IPS-18a (cell line): ENCODE measurements around the gene SPATA17.
"Not testable (repeated sequence)": the region's sequence is repeated elsewhere in the genome, so short reads cannot be mapped to it uniquely, and the experiment has no call there.

Experiments used
- H3K27ac ChIP-seq: one replicate; pipeline ENCODE4 v1.5.1; 2013; ENCODE audit warnings: low read length
- H3K27me3 ChIP-seq: one replicate; pipeline ENCODE4 v1.6.1; 2013; ENCODE audit warnings: mild to moderate bottlenecking, low read length; ENCODE audit not compliant: control insufficient read depth, insufficient read depth
- H3K36me3 ChIP-seq: one replicate; pipeline ENCODE4 v1.6.1; 2013; ENCODE audit warnings: low read depth, low read length; ENCODE audit not compliant: control insufficient read depth
- H3K4me1 ChIP-seq: one replicate; pipeline ENCODE4 v1.6.1; 2013; ENCODE audit warnings: low read depth, low read length; ENCODE audit not compliant: control insufficient read depth
- H3K4me3 ChIP-seq: one replicate; pipeline ENCODE4 v1.5.1; 2013; ENCODE audit warnings: low read length
- H3K9ac ChIP-seq: one replicate; pipeline ENCODE4 v1.6.1; 2013; ENCODE audit warnings: mild to moderate bottlenecking, low read length, moderate library complexity
- H3K9me3 ChIP-seq: one replicate; pipeline ENCODE4 v1.6.1; 2013; ENCODE audit warnings: low read depth, low read length; ENCODE audit not compliant: control insufficient read depth

Gene SPATA17

DNA sequence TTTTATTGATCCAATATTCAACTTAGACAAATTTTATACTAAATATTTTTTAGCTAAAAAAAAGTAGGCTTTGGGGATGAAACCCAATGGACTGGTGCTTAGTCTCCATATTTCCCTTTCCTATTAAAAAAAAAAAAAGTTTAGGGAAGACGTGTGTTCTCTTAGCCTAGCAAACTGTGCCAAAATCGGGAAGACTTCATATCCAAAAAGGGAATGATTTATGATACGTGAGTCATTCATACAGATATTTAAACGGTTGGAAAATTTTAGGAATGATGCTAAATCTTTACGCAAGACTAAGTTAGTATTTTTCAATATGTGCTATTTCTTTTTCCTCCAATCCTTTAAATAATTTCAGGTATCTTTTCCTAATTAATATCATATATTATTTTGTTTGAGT lies 50.7 kb downstream of the SPATA17 start:
- H3K27me3 ChIP-seq, result no peaks in the 10 kb centered on the region
- no peaks in the 10 kb centered on the region for H3K36me3 ChIP-seq
- H3K4me3 ChIP-seq, result no peak overlapping the region
- no peaks in the 10 kb centered on the region for H3K9me3 ChIP-seq
- H3K27ac ChIP-seq, result no peak overlapping the region
- H3K9ac ChIP-seq, result no peak overlapping the region
- H3K4me1 ChIP-seq, result no peaks in the 10 kb centered on the region

DNA sequence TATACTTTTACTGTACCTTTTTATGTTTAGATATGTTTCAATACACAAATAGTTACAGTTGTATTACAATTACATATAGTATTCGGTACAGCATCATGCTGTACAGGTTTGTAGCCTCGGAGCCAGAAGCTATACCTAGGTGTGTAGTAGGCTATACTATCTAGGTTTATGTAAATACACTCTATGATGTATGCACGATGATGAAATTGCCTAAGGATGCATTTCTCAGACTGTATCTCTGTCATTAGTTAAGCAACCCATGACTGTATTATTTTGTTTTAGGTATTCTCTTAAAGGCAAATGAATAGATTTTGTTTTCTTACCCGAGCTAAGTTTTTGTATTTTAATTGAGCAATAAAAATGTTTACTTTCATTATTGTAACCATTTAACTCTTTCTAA lies 56.4 kb downstream of the SPATA17 start:
- no peak overlapping the region for H3K4me3 ChIP-seq
- H3K9me3 ChIP-seq, result no peaks in the 10 kb centered on the region
- no peaks in the 10 kb centered on the region for H3K4me1 ChIP-seq
- no peak overlapping the region for H3K9ac ChIP-seq
- H3K27ac ChIP-seq, result no peak overlapping the region
- no peaks in the 10 kb centered on the region for H3K27me3 ChIP-seq
- no peaks in the 10 kb centered on the region for H3K36me3 ChIP-seq

DNA sequence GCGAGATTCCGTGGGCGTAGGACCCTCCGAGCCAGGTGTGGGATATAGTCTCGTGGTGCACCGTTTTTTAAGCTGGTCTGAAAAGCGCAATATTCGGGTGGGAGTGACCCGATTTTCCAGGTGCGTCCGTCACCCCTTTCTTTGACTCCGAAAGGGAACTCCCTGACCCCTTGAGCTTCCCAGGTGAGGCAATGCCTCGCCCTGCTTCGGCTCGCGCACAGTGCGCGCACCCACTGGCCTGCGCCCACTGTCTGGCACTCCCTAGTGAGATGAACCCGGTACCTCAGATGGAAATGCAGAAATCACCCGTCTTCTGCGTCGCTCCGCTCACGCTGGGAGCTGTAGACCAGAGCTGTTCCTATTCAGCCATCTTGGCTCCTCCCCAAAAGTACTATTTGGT lies 65.0 kb downstream of the SPATA17 start:
- not testable (repeated sequence) for H3K36me3 ChIP-seq, H3K27ac ChIP-seq, H3K4me3 ChIP-seq, H3K9me3 ChIP-seq, H3K27me3 ChIP-seq, H3K9ac ChIP-seq, H3K4me1 ChIP-seq

DNA sequence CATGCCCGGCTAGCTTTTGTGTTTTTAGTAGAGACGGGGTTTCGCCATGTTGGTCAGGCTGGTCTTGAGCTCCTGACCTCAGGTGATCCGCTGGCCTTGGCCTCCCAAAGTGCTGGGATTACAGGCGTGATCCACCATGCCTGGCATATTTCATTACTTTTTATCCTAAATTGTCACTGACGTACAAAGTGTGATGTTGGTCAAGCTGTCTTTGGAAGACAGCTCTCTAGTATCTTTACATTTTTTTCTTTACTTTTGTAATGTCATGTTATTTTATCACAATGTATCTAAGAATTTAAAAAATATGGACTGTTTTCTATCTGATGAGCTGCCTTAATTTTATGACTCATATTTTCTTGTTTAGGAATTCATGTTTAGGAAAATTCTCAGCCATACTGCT lies 72.2 kb downstream of the SPATA17 start:
- Histone ChIP-seq H3K36me3 (no peaks in the 10 kb centered on the region), H3K4me3 (no peak overlapping the region), H3K27me3 (no peaks in the 10 kb centered on the region), H3K9me3 (no peaks in the 10 kb centered on the region), H3K27ac (no peak overlapping the region), H3K4me1 (no peaks in the 10 kb centered on the region), H3K9ac (no peak overlapping the region)

DNA sequence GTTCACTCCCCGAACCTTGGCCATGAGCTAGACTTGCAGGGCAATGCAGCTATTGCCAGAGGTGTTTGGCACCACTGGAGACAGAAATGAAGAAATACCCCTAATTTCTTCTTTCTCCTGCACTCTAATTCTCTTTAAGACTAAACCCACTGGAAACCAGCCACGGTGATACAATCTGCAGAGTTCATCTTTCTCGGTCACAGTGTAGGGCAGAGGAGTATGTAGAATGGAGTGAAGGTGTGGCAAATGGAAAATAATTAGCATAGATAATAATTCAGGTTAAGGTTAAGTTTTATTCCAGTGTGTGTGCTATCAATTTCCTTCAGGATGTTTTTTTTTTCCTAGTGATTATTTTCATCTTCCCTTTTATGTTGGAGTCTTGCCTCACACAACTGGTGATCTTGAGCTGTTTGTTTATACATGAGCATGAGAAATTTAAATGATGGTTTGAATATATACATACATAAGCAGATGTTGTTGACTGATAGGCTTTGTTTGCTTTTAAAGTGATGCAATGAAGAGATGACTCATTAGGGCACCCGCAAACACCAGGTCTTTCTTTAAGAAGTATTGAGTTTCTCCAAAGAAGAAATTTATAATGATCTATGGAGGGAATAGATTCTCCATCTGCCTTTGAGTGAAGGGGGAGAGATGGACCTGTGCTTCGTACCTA lies 81.9 kb downstream of the SPATA17 start:
- Histone ChIP-seq H3K27ac (no peak overlapping the region), H3K36me3 (no peaks in the 10 kb centered on the region), H3K4me1 (no peaks in the 10 kb centered on the region), H3K4me3 (no peak overlapping the region), H3K9ac (no peak overlapping the region), H3K9me3 (no peaks in the 10 kb centered on the region), H3K27me3 (no peaks in the 10 kb centered on the region)

DNA sequence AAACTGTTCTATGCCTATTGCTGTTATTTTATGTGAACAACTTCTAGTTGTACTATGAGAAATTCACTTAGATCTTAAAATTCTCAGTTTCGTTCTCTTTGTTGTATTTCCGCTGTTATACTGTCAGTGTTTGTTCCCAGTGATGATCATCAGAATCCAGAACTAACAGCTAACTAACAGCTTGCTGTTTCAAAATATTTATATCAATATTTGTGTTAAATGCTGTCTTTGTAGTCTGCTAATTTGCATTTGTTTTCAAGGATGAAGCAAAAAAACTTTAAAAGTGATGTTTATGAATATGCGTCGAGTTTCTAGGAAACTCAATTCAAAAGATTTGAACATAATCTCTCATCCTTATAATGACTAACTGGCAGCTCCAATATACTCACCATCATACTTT lies 84.5 kb downstream of the SPATA17 start:
- H3K4me1 ChIP-seq, result no peaks in the 10 kb centered on the region
- no peaks in the 10 kb centered on the region for H3K9me3 ChIP-seq
- H3K36me3 ChIP-seq, result no peaks in the 10 kb centered on the region
- no peak overlapping the region for H3K27ac ChIP-seq
- H3K4me3 ChIP-seq, result no peak overlapping the region
- H3K9ac ChIP-seq, result no peak overlapping the region
- no peaks in the 10 kb centered on the region for H3K27me3 ChIP-seq

DNA sequence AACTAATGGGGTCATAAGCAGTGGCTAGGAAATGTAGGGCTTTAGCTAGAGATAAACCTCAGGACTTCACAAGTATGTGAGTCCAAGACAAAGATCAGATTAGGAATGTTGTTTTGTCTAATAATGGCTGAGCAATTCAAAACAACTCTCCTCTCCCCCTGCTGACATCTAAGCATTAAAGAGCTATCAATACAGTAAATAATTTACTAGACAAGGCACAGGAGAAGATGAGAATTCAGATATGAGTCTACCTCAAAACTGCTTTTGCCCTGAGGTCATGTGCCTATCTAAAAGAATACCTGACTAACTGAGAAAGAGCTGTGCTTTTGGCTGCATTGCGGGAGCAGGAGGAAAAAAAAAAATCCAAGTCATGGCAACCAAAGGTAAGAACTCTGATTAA lies 86.8 kb downstream of the SPATA17 start:
- H3K4me3 ChIP-seq, result no peak overlapping the region
- H3K27me3 ChIP-seq, result no peaks in the 10 kb centered on the region
- H3K4me1 ChIP-seq, result no peaks in the 10 kb centered on the region
- H3K27ac ChIP-seq, result no peak overlapping the region
- no peak overlapping the region for H3K9ac ChIP-seq
- no peaks in the 10 kb centered on the region for H3K36me3 ChIP-seq
- H3K9me3 ChIP-seq, result no peaks in the 10 kb centered on the region

DNA sequence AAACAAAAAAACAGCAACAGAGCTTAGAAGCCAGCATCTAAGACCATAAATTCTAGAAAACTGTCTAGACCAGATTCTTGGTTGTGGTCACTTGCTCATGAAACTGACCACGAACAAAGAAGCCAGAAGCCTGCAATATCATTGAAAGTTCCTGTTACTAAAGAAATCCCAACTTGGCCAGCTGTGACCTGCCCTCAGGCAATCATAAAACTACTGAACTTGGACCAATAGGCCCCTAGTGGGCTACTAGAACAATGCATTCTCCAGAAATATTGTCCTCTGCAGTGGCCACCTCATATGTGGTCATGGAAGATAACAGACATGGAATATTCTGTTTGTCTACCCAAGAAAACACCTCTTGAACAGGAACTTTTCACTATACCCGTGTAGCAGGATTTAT lies 87.7 kb downstream of the SPATA17 start:
- Histone ChIP-seq H3K4me3 (no peak overlapping the region), H3K9ac (no peak overlapping the region), H3K36me3 (no peaks in the 10 kb centered on the region), H3K9me3 (no peaks in the 10 kb centered on the region), H3K4me1 (no peaks in the 10 kb centered on the region), H3K27ac (no peak overlapping the region), H3K27me3 (no peaks in the 10 kb centered on the region)

DNA sequence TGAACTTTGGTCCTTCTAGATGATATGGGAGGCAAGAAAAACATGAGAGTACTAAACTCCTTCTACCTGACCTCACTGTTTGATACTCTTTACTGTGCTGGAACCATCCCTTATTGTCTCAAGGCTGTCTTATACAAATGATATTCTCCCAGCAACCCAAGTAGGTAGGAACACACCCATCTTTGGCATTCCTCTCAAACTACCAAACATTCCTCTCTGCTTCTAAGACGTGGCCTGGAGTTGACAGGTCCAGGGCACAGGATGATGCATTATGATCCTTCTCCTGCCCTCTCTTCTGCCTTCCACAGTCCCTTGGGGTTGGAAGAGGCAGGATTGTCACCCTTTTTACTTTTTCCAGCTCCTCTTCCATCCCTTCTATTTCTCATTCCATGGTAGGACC lies 90.5 kb downstream of the SPATA17 start:
- Histone ChIP-seq H3K9me3 (no peaks in the 10 kb centered on the region), H3K4me3 (no peak overlapping the region), H3K27me3 (no peaks in the 10 kb centered on the region), H3K4me1 (no peaks in the 10 kb centered on the region), H3K9ac (no peak overlapping the region), H3K36me3 (no peaks in the 10 kb centered on the region), H3K27ac (no peak overlapping the region)

DNA sequence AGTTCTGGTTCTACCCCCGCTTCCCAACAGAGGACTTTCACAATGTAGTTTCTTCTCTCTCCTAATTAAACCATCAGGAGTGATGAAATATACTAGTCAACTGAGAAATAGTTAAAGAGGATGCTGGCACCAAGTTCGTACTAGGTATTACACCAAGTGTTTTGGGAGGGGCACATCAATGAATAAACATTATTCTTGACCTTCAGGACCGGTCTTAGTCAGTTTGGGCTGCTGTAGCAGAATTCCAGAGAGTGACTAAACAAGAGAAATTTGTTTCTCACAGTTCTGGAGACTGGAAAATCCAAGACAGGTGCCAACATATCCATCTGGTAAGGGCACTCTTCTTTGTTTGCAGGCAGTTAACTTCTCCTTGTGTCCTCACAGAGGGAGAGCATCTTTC lies 103.8 kb downstream of the SPATA17 start:
- no peaks in the 10 kb centered on the region for H3K36me3 ChIP-seq
- no peak overlapping the region for H3K4me3 ChIP-seq
- H3K27me3 ChIP-seq, result no peaks in the 10 kb centered on the region
- H3K27ac ChIP-seq, result no peak overlapping the region
- H3K4me1 ChIP-seq, result no peaks in the 10 kb centered on the region
- H3K9me3 ChIP-seq, result no peaks in the 10 kb centered on the region
- no peak overlapping the region for H3K9ac ChIP-seq

DNA sequence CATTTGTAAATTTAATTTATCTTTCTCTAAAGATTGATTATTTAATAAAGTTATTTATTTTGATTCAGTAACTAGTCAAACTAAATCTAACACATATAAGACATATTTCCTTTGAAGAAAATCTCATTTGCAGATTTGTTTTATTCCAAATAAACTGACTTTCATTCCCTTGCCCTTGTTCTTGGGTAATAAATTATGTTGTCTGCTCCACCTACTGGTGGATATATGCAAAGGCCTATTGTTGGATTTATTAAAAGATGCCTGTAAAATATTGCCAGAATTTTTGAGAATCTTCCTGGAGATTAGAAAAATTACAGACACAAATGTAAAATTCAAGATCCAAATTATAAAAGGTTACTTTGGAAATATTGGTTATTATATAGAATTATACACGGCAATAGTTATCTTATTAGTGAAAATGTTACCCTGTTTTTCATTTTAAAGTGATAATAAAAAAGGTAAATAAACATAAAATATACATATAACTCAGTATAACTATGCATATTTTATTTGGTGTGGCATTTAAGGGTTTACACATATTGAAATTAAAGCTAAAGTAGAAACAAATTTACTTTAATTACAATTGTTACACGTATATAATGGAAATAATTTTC lies 116.1 kb downstream of the SPATA17 start:
- Histone ChIP-seq H3K9me3 (no peaks in the 10 kb centered on the region), H3K36me3 (no peaks in the 10 kb centered on the region), H3K4me1 (no peaks in the 10 kb centered on the region), H3K9ac (no peak overlapping the region), H3K4me3 (no peak overlapping the region), H3K27me3 (no peaks in the 10 kb centered on the region), H3K27ac (no peak overlapping the region)

DNA sequence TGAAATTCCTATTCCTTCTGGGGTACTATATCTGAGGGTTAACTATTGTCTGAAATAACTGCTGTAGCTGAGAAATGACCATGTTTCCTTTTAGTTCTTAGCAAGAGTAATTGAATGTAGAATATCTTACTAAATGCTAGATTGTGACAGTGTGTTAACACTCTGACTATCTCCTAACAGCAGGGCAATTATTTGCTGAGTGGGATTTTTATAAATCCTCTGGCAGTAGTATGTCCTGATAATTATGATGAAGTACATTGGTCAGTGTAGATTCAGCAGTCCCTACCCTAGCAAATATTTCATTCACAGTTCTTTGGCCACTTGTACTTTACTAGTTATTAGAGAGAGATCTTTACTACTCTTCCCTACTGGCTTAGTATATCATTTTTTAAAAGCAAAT lies 138.6 kb downstream of the SPATA17 start:
- H3K27me3 ChIP-seq, result no peaks in the 10 kb centered on the region
- H3K4me3 ChIP-seq, result no peak overlapping the region
- no peak overlapping the region for H3K27ac ChIP-seq
- no peak overlapping the region for H3K9ac ChIP-seq
- no peaks in the 10 kb centered on the region for H3K9me3 ChIP-seq
- H3K36me3 ChIP-seq, result no peaks in the 10 kb centered on the region
- no peaks in the 10 kb centered on the region for H3K4me1 ChIP-seq
